Glutamatergic neuron (in vitro differentiated cells): ENCODE data around the gene OTOA. TPM values are rescaled to one million over a fixed set of nuclear protein-coding genes. Genes with fewer than 3 reads are reported as not detected.
"Not testable (repeated sequence)": the region's sequence is repeated elsewhere in the genome, so short reads cannot be mapped to it uniquely, and the experiment has no call there.

Source experiments
- DNase-seq: peaks from one replicate; pipeline ENCODE4 v3.0.0; 2022
- H3K27ac Mint-ChIP-seq: one replicate; pipeline ENCODE4 v1.8.0; 2020; ENCODE audit warnings: mild to moderate bottlenecking, mixed read lengths, inconsistent platforms; ENCODE audit not compliant: unreplicated experiment
- H3K27me3 Mint-ChIP-seq: one replicate; pipeline ENCODE4 v1.8.0; 2020; ENCODE audit warnings: mild to moderate bottlenecking, moderate library complexity, mixed read lengths, inconsistent platforms; ENCODE audit not compliant: unreplicated experiment
- H3K36me3 Mint-ChIP-seq: one replicate; pipeline ENCODE4 v1.8.0; 2020; ENCODE audit warnings: mild to moderate bottlenecking, mixed read lengths, inconsistent platforms; ENCODE audit not compliant: unreplicated experiment
- H3K4me1 Mint-ChIP-seq: one replicate; pipeline ENCODE4 v1.8.0; 2020; ENCODE audit warnings: mild to moderate bottlenecking, low read depth, mixed read lengths, inconsistent platforms; ENCODE audit not compliant: unreplicated experiment
- H3K4me3 Mint-ChIP-seq: one replicate; pipeline ENCODE4 v1.8.0; 2020; ENCODE audit warnings: mild to moderate bottlenecking, mixed read lengths, inconsistent platforms; ENCODE audit not compliant: unreplicated experiment
- H3K9me3 Mint-ChIP-seq: one replicate; pipeline ENCODE4 v1.8.0; 2020; ENCODE audit warnings: mild to moderate bottlenecking, moderate library complexity, mixed read lengths, inconsistent platforms; ENCODE audit not compliant: unreplicated experiment
- total RNA-seq: library from RNA; stranded (reverse); fragmentation: NEBNext Ultra II Directional; extraction: Animal tissue kit (Norgen Biotek cat#: 25700); gene quantifications from one replicate; pipeline ENCODE4 v1.2.1, GENCODE V29; 2021; ENCODE audit not compliant: unreplicated experiment
- TF ChIP-seq, protein P1 (sequence below): fragments of 200-600 bp; sonication (generic); IDR thresholded peaks from one replicate; pipeline ENCODE4 v1.5.0; 2021; ENCODE audit not compliant: partially characterized antibody, unreplicated experiment

Gene OTOA
- total RNA-seq, 1 donor from 2014 or later, result not detected

DNA sequence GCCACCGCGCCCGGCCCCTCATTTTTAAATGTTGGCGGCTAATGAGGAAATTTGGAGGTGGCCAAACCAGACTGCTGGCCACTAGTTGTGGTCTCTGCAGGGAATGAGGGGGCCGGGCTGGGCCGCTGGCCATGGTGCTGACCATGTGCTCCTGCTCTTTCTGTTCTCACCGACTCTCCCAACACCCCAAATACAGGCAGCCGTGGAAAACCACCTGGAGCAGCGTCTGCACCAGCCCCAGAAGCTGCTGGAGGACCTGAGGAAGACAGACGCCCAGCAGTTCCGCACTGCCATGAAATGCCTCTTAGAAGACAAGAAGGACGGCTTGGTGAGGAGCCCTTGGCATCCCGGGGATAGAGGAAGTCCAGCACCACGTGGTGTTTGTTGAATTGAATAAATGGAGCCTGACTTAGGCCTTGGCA lies 21.3 kb downstream of the OTOA start:
- no peak overlapping the region for H3K4me3 Mint-ChIP-seq
- peaks cover 3% of the 10 kb centered on the region for H3K9me3 Mint-ChIP-seq
- H3K27me3 Mint-ChIP-seq, result peaks cover 3% of the 10 kb centered on the region
- H3K4me1 Mint-ChIP-seq, result no peaks in the 10 kb centered on the region
- no peak for DNase-seq
- no peak overlapping the region for H3K27ac Mint-ChIP-seq
- TF ChIP-seq, protein P1, sequence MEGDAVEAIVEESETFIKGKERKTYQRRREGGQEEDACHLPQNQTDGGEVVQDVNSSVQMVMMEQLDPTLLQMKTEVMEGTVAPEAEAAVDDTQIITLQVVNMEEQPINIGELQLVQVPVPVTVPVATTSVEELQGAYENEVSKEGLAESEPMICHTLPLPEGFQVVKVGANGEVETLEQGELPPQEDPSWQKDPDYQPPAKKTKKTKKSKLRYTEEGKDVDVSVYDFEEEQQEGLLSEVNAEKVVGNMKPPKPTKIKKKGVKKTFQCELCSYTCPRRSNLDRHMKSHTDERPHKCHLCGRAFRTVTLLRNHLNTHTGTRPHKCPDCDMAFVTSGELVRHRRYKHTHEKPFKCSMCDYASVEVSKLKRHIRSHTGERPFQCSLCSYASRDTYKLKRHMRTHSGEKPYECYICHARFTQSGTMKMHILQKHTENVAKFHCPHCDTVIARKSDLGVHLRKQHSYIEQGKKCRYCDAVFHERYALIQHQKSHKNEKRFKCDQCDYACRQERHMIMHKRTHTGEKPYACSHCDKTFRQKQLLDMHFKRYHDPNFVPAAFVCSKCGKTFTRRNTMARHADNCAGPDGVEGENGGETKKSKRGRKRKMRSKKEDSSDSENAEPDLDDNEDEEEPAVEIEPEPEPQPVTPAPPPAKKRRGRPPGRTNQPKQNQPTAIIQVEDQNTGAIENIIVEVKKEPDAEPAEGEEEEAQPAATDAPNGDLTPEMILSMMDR, result no peak
- no peaks in the 10 kb centered on the region for H3K36me3 Mint-ChIP-seq

DNA sequence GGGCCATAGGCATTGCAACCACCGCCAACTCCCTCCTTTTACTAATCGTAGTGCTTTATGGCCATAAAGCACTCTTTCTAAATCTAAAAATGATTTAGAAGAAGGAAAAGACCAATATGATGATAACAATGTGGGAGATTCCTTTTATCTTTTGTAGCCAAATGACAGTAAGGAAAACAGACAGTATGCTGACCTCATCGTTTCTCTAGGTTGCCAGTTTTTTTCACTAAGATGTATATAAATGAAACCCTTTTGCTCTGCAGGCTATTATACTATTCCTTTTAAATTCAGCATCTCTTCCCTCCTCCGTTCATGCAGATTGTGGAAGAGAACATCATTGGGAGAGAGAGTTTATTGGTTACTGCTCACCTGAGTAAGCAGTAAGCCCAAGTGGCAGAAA lies 25.3 kb downstream of the OTOA start:
- DNase-seq, result no peak
- H3K4me1 Mint-ChIP-seq, result no peaks in the 10 kb centered on the region
- TF ChIP-seq, protein P1, result no peak
- H3K36me3 Mint-ChIP-seq, result no peaks in the 10 kb centered on the region
- no peak overlapping the region for H3K4me3 Mint-ChIP-seq
- H3K9me3 Mint-ChIP-seq, result peaks cover 4% of the 10 kb centered on the region
- no peak overlapping the region for H3K27ac Mint-ChIP-seq
- H3K27me3 Mint-ChIP-seq, result peaks cover 1% of the 10 kb centered on the region

DNA sequence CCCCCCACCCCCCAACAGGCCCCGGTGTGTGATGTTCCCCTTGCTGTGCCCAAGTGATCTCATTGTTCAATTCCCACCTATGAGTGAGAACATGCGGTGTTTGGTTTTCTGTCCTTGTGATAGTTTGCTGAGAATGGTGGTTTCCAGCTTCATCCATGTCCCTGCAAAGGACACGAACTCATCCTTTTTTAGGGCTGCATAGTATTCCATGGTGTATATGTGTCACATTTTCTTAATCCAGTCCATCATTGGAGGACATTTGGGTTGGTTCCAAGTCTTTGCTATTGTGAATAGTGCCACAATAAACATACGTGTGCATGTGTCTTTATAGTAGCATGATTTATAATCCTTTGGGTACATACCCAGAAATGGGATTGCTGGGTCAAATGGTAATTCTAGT lies 27.2 kb downstream of the OTOA start:
- not testable (repeated sequence) for H3K27me3 Mint-ChIP-seq, H3K36me3 Mint-ChIP-seq

DNA sequence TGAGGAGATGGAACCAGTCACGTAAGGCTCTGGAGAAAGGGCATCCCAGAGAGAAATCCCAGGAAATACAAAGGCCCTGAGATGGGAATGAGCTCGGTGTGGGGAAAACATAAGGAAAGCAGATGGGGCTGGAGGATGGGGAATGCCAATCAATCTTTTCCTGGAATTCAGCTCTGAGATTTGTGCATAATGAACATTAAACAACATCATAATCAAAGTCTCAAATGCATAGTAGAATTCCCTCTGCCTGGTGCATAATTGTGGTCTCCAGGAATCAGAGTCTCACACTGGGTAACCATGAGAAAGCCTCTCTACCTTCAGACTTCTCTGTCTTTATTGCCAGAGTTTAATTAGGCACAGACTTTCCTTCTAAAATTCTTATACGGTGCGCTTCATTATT lies 30.8 kb downstream of the OTOA start:
- Mint-ChIP-seq H3K4me3 (no peak overlapping the region), H3K4me1 (no peaks in the 10 kb centered on the region), H3K27me3 (peaks cover 4% of the 10 kb centered on the region), H3K9me3 (peaks cover 3% of the 10 kb centered on the region), H3K36me3 (no peaks in the 10 kb centered on the region), H3K27ac (no peak overlapping the region)
- no peak for DNase-seq
- TF ChIP-seq, protein P1, result no peak

More for the DNA sequence above, 27.2 kb downstream of the OTOA start:
- DNase-seq, H3K4me3 Mint-ChIP-seq, H3K27ac Mint-ChIP-seq, H3K4me1 Mint-ChIP-seq, H3K9me3 Mint-ChIP-seq: not testable (repeated sequence)

DNA sequence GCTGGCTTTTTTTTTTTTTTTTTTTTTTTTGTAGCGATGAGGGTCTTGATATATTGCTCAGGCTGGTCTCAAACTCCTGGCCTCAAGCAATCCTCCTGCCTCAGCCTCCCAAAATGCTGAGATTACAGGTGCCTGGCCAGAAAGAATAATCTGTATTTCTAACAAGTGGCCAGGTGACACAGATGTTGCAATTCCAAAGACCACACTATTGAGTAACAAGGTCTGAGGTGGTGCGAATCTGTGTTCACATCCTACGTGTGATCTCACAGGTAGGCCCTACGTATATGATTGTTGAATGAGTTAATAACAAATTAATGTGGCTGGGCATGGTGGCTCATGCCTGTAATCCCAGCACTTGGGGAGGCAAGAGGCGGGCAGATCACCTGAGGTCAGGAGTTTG lies 33.3 kb downstream of the OTOA start:
- Mint-ChIP-seq H3K4me1 (no peaks in the 10 kb centered on the region), H3K36me3 (no peaks in the 10 kb centered on the region), H3K4me3 (no peak overlapping the region), H3K27me3 (peaks cover 4% of the 10 kb centered on the region), H3K9me3 (peaks cover 1% of the 10 kb centered on the region), H3K27ac (no peak overlapping the region)
- no peak for DNase-seq
- TF ChIP-seq, protein P1, result no peak
